MM.1S (cell line): ENCODE results near the gene LOXHD1.

Source experiments
- CTCF ChIP-seq: fragments of 300-600 bp; sonication (generic); IDR thresholded peaks from 2 replicates; pipeline ENCODE4 v1.5.1; 2016; ENCODE audit warnings: antibody characterized with exemption, low read length, mixed read lengths
- EZH2phosphoT487 ChIP-seq: fragments of 300-600 bp; sonication (generic); IDR thresholded peaks from 2 replicates; pipeline ENCODE4 v1.6.1; 2018; ENCODE audit warnings: antibody characterized with exemption, low read length

- no peak for TF ChIP-seq CTCF
- TF ChIP-seq EZH2phosphoT487: no peak
Measured at GRCh38 chr18:46547520-46547919, 109.5 kb downstream of the LOXHD1 start.
